ENCODE results near the gene SIGLEC8. TPM values are rescaled to one million over a fixed set of nuclear protein-coding genes. Genes with fewer than 3 reads are reported as not detected.
"Not testable (repeated sequence)": the region's sequence is repeated elsewhere in the genome, so short reads cannot be mapped to it uniquely, and the experiment has no call there.

The SIGLEC8 gene
- total and polyA plus RNA-seq, 2 experiments from 2014 or later, result not detected

GRCh38 chr19:51467864-51468544 lies 9.8 kb upstream of the SIGLEC8 start:
- no peak for TF ChIP-seq CTCF (IDR thresholded peaks at IDR 0.05; ENCODE audit: low read depth, low read length)
- H3K36me3 ChIP-seq, result no peaks in the 10 kb centered on the region
- no peak for DNase-seq (ENCODE audit: low read depth in 1 of 2, low spot score in 1 of 2)
- H3K27me3 ChIP-seq, result no peaks in the 10 kb centered on the region
- H3K4me3 ChIP-seq, result no peak overlapping the region
- no peaks in the 10 kb centered on the region for H3K4me1 ChIP-seq (ENCODE audit: low read depth)
- H3K27ac ChIP-seq, result no peak overlapping the region
- H3K9me3 ChIP-seq (ENCODE audit: low read depth), result no peaks in the 10 kb centered on the region

DNA sequence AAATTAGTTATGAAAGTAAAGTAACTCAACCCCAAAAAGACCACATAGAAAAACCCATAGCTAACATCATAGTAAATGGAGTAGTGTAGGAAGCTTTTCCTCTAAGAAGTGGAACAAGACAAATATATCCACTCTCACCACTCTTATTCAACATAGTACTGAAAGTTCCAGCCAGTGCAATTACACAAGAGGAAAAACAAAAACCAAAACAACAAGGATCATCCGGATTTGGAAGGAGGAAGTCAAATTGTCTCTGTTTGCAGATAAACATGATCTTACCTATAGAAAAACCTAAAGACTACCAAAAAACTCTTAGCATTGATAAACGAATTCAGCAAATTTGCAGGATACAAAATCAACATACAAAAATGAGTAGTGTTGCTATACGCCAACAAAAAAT lies 8.5 kb upstream of the SIGLEC8 start:
- H3K9me3 ChIP-seq (ENCODE audit: low read depth), result no peaks in the 10 kb centered on the region
- H3K27ac ChIP-seq, result no peak overlapping the region
- no peak overlapping the region for H3K4me3 ChIP-seq
- TF ChIP-seq CTCF (IDR thresholded peaks at IDR 0.05; ENCODE audit: low read depth, low read length), result no peak
- no peaks in the 10 kb centered on the region for H3K36me3 ChIP-seq
- DNase-seq (ENCODE audit: low read depth in 1 of 2, low spot score in 1 of 2), result no peak
- H3K27me3 ChIP-seq, result no peaks in the 10 kb centered on the region
- H3K4me1 ChIP-seq (ENCODE audit: low read depth), result no peaks in the 10 kb centered on the region

- not testable (repeated sequence) for H3K27me3 ChIP-seq; H3K4me3 ChIP-seq; H3K4me1 ChIP-seq (ENCODE audit: low read depth)
Observed at GRCh38 chr19:51463976-51464581, 5.8 kb upstream of the SIGLEC8 start.

DNA sequence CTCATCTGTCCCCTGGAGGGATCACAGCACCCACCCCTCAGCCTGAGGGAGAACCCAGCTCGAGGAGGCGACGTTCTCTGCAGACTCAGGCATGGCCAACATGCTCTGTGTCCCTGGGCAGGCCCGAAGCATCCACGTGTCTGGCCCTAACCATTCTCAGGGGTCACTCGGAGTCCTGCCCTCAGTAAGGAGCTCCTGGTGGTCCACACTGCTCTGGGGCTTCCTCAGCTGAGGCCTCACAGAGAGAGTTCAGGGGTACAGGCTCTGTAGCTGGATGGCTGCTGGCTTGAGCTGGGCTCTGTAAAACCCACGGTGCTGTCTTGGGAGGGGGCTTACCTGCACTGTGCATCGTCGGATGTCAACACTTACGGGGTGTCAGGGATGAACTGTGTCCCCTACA lies 4.4 kb upstream of the SIGLEC8 start:
- Histone ChIP-seq H3K36me3 (no peaks in the 10 kb centered on the region), H3K4me3 (no peak overlapping the region), H3K27ac (no peak overlapping the region), H3K9me3 (ENCODE audit: low read depth) (no peaks in the 10 kb centered on the region), H3K4me1 (ENCODE audit: low read depth) (no peaks in the 10 kb centered on the region), H3K27me3 (no peaks in the 10 kb centered on the region)
- no peak for DNase-seq (ENCODE audit: low read depth in 1 of 2, low spot score in 1 of 2)
- no peak for TF ChIP-seq CTCF (IDR thresholded peaks at IDR 0.05; ENCODE audit: low read depth, low read length)

More at GRCh38 chr19:51463976-51464581, 5.8 kb upstream of the SIGLEC8 start:
- not testable (repeated sequence) for H3K9me3 ChIP-seq (ENCODE audit: low read depth); H3K36me3 ChIP-seq; DNase-seq (ENCODE audit: low read depth in 1 of 2, low spot score in 1 of 2); H3K27ac ChIP-seq

DNA sequence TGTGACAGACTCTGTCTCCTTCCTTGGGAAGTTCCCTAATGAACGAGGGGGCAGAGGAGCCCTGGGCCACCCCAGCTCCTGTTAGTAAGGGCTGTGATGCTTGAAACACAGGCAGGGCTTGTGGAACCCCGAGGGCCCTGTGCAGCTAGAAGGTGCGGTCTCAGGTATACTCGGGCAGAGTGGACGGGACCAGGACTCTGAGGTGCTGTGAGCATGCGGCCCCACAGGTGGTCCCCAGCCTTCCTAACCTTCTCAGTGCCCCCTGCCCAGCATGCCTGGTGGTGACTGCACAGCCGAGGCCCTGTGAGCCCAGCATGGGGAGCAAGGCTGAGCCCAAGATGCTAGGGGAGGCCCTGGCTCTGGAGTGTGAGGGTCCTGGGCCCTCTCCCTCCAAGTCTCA lies 4.0 kb upstream of the SIGLEC8 start:
- Histone ChIP-seq H3K27ac (no peak overlapping the region), H3K27me3 (no peaks in the 10 kb centered on the region), H3K9me3 (ENCODE audit: low read depth) (no peaks in the 10 kb centered on the region), H3K4me1 (ENCODE audit: low read depth) (no peaks in the 10 kb centered on the region), H3K36me3 (no peaks in the 10 kb centered on the region), H3K4me3 (no peak overlapping the region)
- no peak for TF ChIP-seq CTCF (IDR thresholded peaks at IDR 0.05; ENCODE audit: low read depth, low read length)
- DNase-seq (ENCODE audit: low read depth in 1 of 2, low spot score in 1 of 2), result no peak

DNA sequence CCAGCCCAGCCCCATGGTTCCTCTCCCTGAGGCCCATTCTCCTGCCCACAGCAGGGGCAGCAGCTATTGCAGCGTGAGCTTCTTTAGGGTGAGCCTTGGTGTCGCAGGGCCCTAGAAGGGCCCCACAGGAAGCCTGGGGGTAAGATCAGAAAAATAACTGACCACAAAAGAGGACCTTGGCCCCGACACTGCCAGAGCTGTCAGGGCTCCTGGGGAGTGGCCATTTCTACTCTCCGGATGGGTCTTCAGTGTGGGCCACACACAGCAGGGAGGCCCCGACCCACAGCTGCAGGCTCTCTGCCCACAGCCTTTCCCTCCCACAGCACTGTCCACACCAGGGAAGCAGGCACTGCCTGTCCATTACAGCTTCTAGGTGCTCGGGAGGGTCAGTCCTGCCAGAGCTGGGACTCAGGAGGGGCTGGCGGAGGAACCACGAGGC lies 3.5 kb upstream of the SIGLEC8 start:
- H3K4me1 ChIP-seq (ENCODE audit: low read depth), result no peaks in the 10 kb centered on the region
- H3K27ac ChIP-seq, result no peak overlapping the region
- no peaks in the 10 kb centered on the region for H3K9me3 ChIP-seq (ENCODE audit: low read depth)
- no peaks in the 10 kb centered on the region for H3K27me3 ChIP-seq
- no peak for TF ChIP-seq CTCF (IDR thresholded peaks at IDR 0.05; ENCODE audit: low read depth, low read length)
- no peaks in the 10 kb centered on the region for H3K36me3 ChIP-seq
- H3K4me3 ChIP-seq, result no peak overlapping the region
- DNase-seq (ENCODE audit: low read depth in 1 of 2, low spot score in 1 of 2), result no peak

Measured in cardiac muscle cell (in vitro differentiated cells and primary cell).